Embryonic facial prominence (tissue), 1 donor: ENCODE results near the gene WWTR1.

Experiments
- DNase-seq: peaks from one replicate; pipeline ENCODE4 v3.0.0-alpha.2; 2016; ENCODE audit errors: extremely low spot score

WWTR1 gene

GRCh38 chr3:149655826-149656574 is 1.8 kb downstream of the WWTR1 start:
- DNase-seq: no peak

- DNase-seq: no peak
These were observed 3.6 kb downstream of the WWTR1 start for GRCh38 chr3:149654188-149654601.

- no peak for DNase-seq
These were observed 4.3 kb downstream of the WWTR1 start for GRCh38 chr3:149653564-149653963.

GRCh38 chr3:149653136-149653535 is 4.7 kb downstream of the WWTR1 start:
- DNase-seq: no peak

GRCh38 chr3:149650828-149651227 is 7.0 kb downstream of the WWTR1 start:
- DNase-seq: no peak

- DNase-seq: no peak
These were observed 9.3 kb downstream of the WWTR1 start for GRCh38 chr3:149648525-149648924.

GRCh38 chr3:149647812-149648211 is 10.0 kb downstream of the WWTR1 start:
- DNase-seq: no peak

- DNase-seq: no peak
These were observed 10.5 kb downstream of the WWTR1 start for GRCh38 chr3:149647285-149647684.

- no peak for DNase-seq
These were observed 11.6 kb downstream of the WWTR1 start for GRCh38 chr3:149646181-149646766.

GRCh38 chr3:149643963-149644362 is 13.9 kb downstream of the WWTR1 start:
- DNase-seq: no peak

- no peak for DNase-seq
These were observed 14.4 kb downstream of the WWTR1 start for GRCh38 chr3:149643482-149643798.

GRCh38 chr3:149640976-149641728 is 16.7 kb downstream of the WWTR1 start:
- no peak for DNase-seq

- DNase-seq: no peak
These were observed 18.7 kb downstream of the WWTR1 start for GRCh38 chr3:149639093-149639486.

- peak; percentile 69 for DNase-seq
These were observed 19.4 kb downstream of the WWTR1 start for GRCh38 chr3:149638228-149639092.

GRCh38 chr3:149635396-149635795 is 22.4 kb downstream of the WWTR1 start:
- no peak for DNase-seq

GRCh38 chr3:149634573-149634972 is 23.3 kb downstream of the WWTR1 start:
- no peak for DNase-seq

- DNase-seq: no peak
These were observed 23.8 kb downstream of the WWTR1 start for GRCh38 chr3:149634072-149634471.

GRCh38 chr3:149632225-149632624 is 25.6 kb downstream of the WWTR1 start:
- DNase-seq: no peak

- DNase-seq: no peak
These were observed 27.0 kb downstream of the WWTR1 start for GRCh38 chr3:149630806-149631205.

GRCh38 chr3:149628957-149629670 is 28.7 kb downstream of the WWTR1 start:
- no peak for DNase-seq

- DNase-seq: no peak
These were observed 31.2 kb downstream of the WWTR1 start for GRCh38 chr3:149626671-149627070.
